Endothelial cell of umbilical vein (primary cell): ENCODE measurements around the gene RAC3. TPM values are rescaled to one million over a fixed set of nuclear protein-coding genes. Genes with fewer than 3 reads are reported as not detected.

Experiments used
- BruUV-seq: library from RNA; stranded (reverse); fragments of 400-500 nt; replicated peaks from 2 replicates; lab custom pipeline; 2021; lab: Mats Ljungman, UMichigan
- CTCF ChIA-PET: fragments of 300-600, 350-600 bp; sonication (Branson Sonifier 250); formaldehyde crosslinking; loops from one replicate; lab custom pipeline; 2021; ENCODE audit warnings: antibody characterized with exemption, inconsistent platforms; lab: Charles Lee
- POLR2A ChIA-PET: fragments of 300-600, 350-600 bp; sonication (Branson Sonifier 250); formaldehyde crosslinking; loops from one replicate; lab custom pipeline; 2021; ENCODE audit warnings: antibody characterized with exemption, inconsistent platforms; lab: Charles Lee
- DNase-seq: peaks from one replicate; pipeline ENCODE4 v3.0.0-alpha.2; 2011; ENCODE audit warnings: low read depth, low spot score
- FAIRE-seq: peaks from 2 replicates; lab custom pipeline; 2011; peaks lifted over from hg19 to GRCh38; lab: Jason Lieb, UNC
- H2AFZ ChIP-seq: 2 replicates; pipeline ENCODE4 v1.6.0; 2012; ENCODE audit warnings: low read depth, low read length, control low read depth, inconsistent platforms
- H3K27ac ChIP-seq: 2 replicates; pipeline ENCODE4 v1.5.1; 2011; ENCODE audit warnings: low read depth, mild to moderate bottlenecking, control low read depth, low read length, moderate library complexity; ENCODE audit not compliant: insufficient read depth
- H3K27me3 ChIP-seq, 2 experiments: 2 replicates each; pipeline versions ENCODE4 v1.6.0 to v1.6.1; 2011; ENCODE audit warnings: low read length in 2 of 2, mixed read lengths in 1 of 2; ENCODE audit not compliant: control insufficient read depth in 2 of 2, insufficient read depth in 2 of 2
- H3K36me3 ChIP-seq, 2 experiments: 2 replicates in 1 of 2; 3 replicates in 1 of 2; pipeline ENCODE4 v1.5.1; 2011; ENCODE audit warnings: low read length in 2 of 2, mild to moderate bottlenecking in 1 of 2, moderate library complexity in 1 of 2; ENCODE audit not compliant: control insufficient read depth in 2 of 2, insufficient read depth in 2 of 2; ENCODE audit errors: extremely low read depth in 1 of 2
- H3K4me1 ChIP-seq: 3 replicates; pipeline ENCODE4 v1.5.1; 2011; ENCODE audit warnings: mild to moderate bottlenecking, low read length; ENCODE audit not compliant: control insufficient read depth, insufficient read depth; ENCODE audit errors: extremely low read depth
- H3K4me2 ChIP-seq: 2 replicates; pipeline ENCODE4 v1.6.1; 2011; ENCODE audit warnings: low read length, control low read depth, mixed read lengths; ENCODE audit not compliant: insufficient read depth
- H3K4me3 ChIP-seq, 3 experiments: fragments of 200-600 bp in 1 of 3; sonication (generic), shearing (Covaris generic) in 1 of 3; replicated peaks in 1 of 3; 2 replicates each; pipeline ENCODE4 v1.5.1; 2011 to 2016; ENCODE audit warnings: control low read depth in 3 of 3, low read length in 3 of 3, mild to moderate bottlenecking in 2 of 3, inconsistent platforms in 1 of 3, low read depth in 1 of 3, moderate library complexity in 1 of 3; ENCODE audit not compliant: insufficient read depth in 1 of 3
- H3K79me2 ChIP-seq: 2 replicates; pipeline ENCODE4 v1.6.0; 2012; ENCODE audit warnings: low read length, inconsistent platforms; ENCODE audit not compliant: control insufficient read depth, insufficient read depth
- H3K9ac ChIP-seq: replicated peaks from 2 replicates; pipeline ENCODE3; 2011; ENCODE audit warnings: low read length, control low read depth; ENCODE audit not compliant: insufficient read depth; ENCODE audit errors: extremely low read depth
- H3K9me1 ChIP-seq: replicated peaks from 3 replicates; pipeline ENCODE4 v1.6.0; 2011; ENCODE audit warnings: mild to moderate bottlenecking, low read length; ENCODE audit not compliant: control insufficient read depth, insufficient read depth; ENCODE audit errors: extremely low read depth
- H3K9me3 ChIP-seq: replicated peaks from 2 replicates; pipeline ENCODE4 v1.5.1; 2012; ENCODE audit warnings: low read length, inconsistent platforms; ENCODE audit not compliant: control insufficient read depth, insufficient read depth
- H4K20me1 ChIP-seq: replicated peaks from 2 replicates; pipeline ENCODE3; 2011; ENCODE audit warnings: mild to moderate bottlenecking, low read length; ENCODE audit not compliant: control insufficient read depth, insufficient read depth; ENCODE audit errors: extremely low read depth
- CTCF ChIP-seq, 2 donors: IDR thresholded peaks; 1 replicate in 1 of 2; 2 replicates in 1 of 2; pipeline ENCODE4 v1.5.1; 2011; ENCODE audit warnings: low read length in 2 of 2, mild to moderate bottlenecking in 2 of 2, moderate library complexity in 2 of 2, control low read depth in 1 of 2, inconsistent platforms in 1 of 2, low read depth in 1 of 2; ENCODE audit not compliant: insufficient read depth in 1 of 2; ENCODE audit errors: extremely low read depth in 1 of 2
- EZH2 ChIP-seq: IDR thresholded peaks from 2 replicates; pipeline ENCODE4 v1.6.1; 2012; ENCODE audit warnings: borderline replicate concordance, low read depth, mild to moderate bottlenecking, moderate library complexity, low read length, inconsistent platforms; ENCODE audit not compliant: severe bottlenecking
- FOS ChIP-seq: IDR thresholded peaks from 2 replicates; pipeline ENCODE4 v1.6.1; 2011; ENCODE audit warnings: mild to moderate bottlenecking, low read length, moderate library complexity, borderline replicate concordance; ENCODE audit not compliant: insufficient read depth
- GATA2 ChIP-seq: IDR thresholded peaks from 2 replicates; pipeline ENCODE4 v1.7.0; 2011; ENCODE audit warnings: low read depth, mild to moderate bottlenecking, moderate library complexity, mixed read lengths, low read length; ENCODE audit not compliant: insufficient read length, insufficient read depth
- JUN ChIP-seq: IDR thresholded peaks from 2 replicates; pipeline ENCODE4 v1.6.1; 2011; ENCODE audit warnings: borderline replicate concordance, low read depth; ENCODE audit not compliant: insufficient read length, insufficient read depth
- MAX ChIP-seq: IDR thresholded peaks from 2 replicates; pipeline ENCODE4 v1.6.1; 2011; ENCODE audit not compliant: insufficient read depth, insufficient read length
- MYC ChIP-seq: IDR thresholded peaks from one replicate; pipeline ENCODE4 v1.6.1; 2011; ENCODE audit warnings: mild to moderate bottlenecking, low read depth, low read length
- POLR2A ChIP-seq: IDR thresholded peaks from 2 replicates; pipeline ENCODE4 v1.6.1; 2012; ENCODE audit warnings: low read depth, mild to moderate bottlenecking, control low read depth, low read length
- POLR2AphosphoS5 ChIP-seq: IDR thresholded peaks from 2 replicates; pipeline ENCODE4 v1.6.1; 2012; ENCODE audit warnings: low read depth, mild to moderate bottlenecking, control low read depth, low read length, moderate library complexity; ENCODE audit not compliant: insufficient read depth
- dilution Hi-C: fragments of 300-500 bp; cut with MboI; formaldehyde crosslinking; loops from one replicate; pipeline ENCODE4 v1.15.0; 2019; ENCODE audit warnings: low sequenced_read_pairs; ENCODE audit not compliant: extremely low pct_ligation_motif_present
- intact Hi-C: fragments of 100-400 bp; cut with micrococcal nuclease; formaldehyde crosslinking; loops from one replicate; pipeline ENCODE4 v1.10.0; 2022
- polyA plus RNA-seq, 4 experiments: library from polyadenylated mRNA; depleted of rRNA in 3 of 4; stranded (reverse) in 3 of 4; unstranded in 1 of 4; fragments of >200 nt; gene quantifications; 2 replicates each; pipeline versions ENCODE4 v1.2.1 to v1.2.3, GENCODE V29; 2011 to 2012; ENCODE audit warnings: missing spikeins in 1 of 4
- total RNA-seq: library from RNA; stranded (reverse); gene quantifications from 2 replicates; pipeline ENCODE4 v1.2.3, GENCODE V29; 2021

RAC3 gene
- total and polyA plus RNA-seq, 2 donors (not counting 3 experiments of a cell fraction or from before 2014, with no cell fraction given) = 34.1 to 56.0 TPM

- Histone ChIP-seq H3K4me3 (no peak overlapping the region), H3K9me1 (no peaks in the 10 kb centered on the region), H2AFZ (no peak overlapping the region), H3K27me3 (no peaks in the 10 kb centered on the region), H3K4me2 (no peak overlapping the region), H4K20me1 (no peaks in the 10 kb centered on the region), H3K9ac (no peak overlapping the region), H3K36me3 (peaks cover 0 to 7% of the 10 kb centered on the region in 2 experiments), H3K9me3 (no peaks in the 10 kb centered on the region), H3K27ac (no peak overlapping the region), H3K79me2 (no peaks in the 10 kb centered on the region), H3K4me1 (peaks cover 6% of the 10 kb centered on the region)
- no TSS peak for BruUV-seq
- ChIA-PET POLR2A (no interaction called here), CTCF (no interaction called here)
- DNase-seq = no peak
- intact Hi-C loops = no loop called here
- no peak for FAIRE-seq
- dilution Hi-C loops = no loop called here
- TF ChIP-seq CTCF (IDR thresholded peaks at IDR 0.05; ENCODE audit: extremely low read depth in 1 of 2, insufficient read depth in 1 of 2, low read depth in 1 of 2, low read length in 2 of 2) (no peak), POLR2AphosphoS5 (no peak), FOS (no peak), MAX (no peak), JUN (no peak), MYC (no peak), GATA2 (no peak), POLR2A (no peak), EZH2 (no peak)
These were observed 15.4 kb downstream of the RAC3 start for GRCh38 chr17:82046903-82047302.
